Cardiac septum (tissue), 1 donor: Measurements from ENCODE around the gene DUSP23. TPM values are rescaled to one million over a fixed set of nuclear protein-coding genes. Genes with fewer than 3 reads are reported as not detected.

Source experiments
- DNase-seq: peaks from one replicate; pipeline ENCODE4 v3.0.0-alpha.2; 2020; ENCODE audit warnings: low spot score
- intact Hi-C: fragments of 100-400 bp; cut with DNase I; formaldehyde crosslinking; loops from one replicate; pipeline ENCODE4 v1.14.0; 2022
- long read RNA-seq: library from polyadenylated mRNA; unstranded; transcript quantifications from one replicate; pipeline ENCODE4 v2.0.0, GENCODE V29; 2021
- total RNA-seq: library from RNA; stranded (reverse); fragmentation: NEBNext Ultra II Directional; extraction: Animal tissue kit (Norgen Biotek cat#: 25700); gene quantifications from one replicate; pipeline ENCODE4 v1.2.1, GENCODE V29; 2021
- donor health status: DM: no; HTN: no; CAD: no.

DUSP23 gene
- 12.7 TPM for total RNA-seq
- long read RNA-seq, transcript DUSP23-202 (3 exons, 694 nt): minor isoform, 5 of 18 reads
- long read RNA-seq, transcript DUSP23-201 (2 exons, 756 nt): major isoform, 9 of 18 reads
- long read RNA-seq, partial matches to known transcripts: 0 of 18 reads
- long read RNA-seq, other reads (novel, unspliced or antisense): 4 of 18 reads

DNA sequence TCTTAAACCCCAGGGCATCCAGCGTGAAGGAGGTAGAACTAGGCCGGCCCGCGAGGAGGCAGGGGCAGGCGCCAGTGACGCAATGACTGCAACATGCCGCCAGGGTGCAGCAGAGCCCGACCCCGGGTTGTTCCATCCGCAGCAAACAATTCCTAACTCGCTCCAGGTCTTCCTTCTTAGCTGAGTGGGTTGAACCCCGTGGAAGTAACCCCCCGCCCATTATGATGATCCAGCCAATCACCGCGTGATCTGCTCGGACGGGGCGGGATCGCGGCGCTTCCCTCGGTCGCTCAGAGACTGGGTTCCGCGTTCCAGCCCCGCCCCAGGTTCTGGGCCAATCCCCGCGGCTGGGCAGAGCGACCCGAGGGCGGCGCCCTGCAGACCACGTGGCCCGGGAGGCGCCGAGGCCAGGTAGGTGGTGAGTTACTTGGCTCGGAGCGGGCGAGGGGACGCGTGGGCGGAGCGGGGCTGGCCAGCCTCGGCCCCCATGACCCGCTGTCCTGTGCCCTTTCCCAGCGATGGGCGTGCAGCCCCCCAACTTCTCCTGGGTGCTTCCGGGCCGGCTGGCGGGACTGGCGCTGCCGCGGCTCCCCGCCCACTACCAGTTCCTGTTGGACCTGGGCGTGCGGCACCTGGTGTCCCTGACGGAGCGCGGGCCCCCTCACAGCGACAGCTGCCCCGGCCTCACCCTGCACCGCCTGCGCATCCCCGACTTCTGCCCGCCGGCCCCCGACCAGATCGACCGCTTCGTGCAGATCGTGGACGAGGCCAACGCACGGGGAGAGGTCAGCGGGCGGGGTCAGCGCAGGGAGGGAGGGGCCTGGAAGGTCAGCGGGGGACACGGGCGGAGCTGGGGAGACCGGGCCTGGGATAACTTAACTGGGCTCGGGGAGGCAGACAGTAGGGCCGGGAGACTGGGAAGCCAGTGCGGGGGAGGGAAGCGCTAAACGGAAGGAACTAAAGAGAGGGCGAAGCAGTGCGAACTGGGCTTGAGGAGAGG, at the start of gene DUSP23:
TSS of gene DUSP23 (plus strand) at position 380 of the 1,000 bp plus-strand sequence. CDS start at position 519, 139 bp downstream.
- peak; percentile 99 for DNase-seq
- intact Hi-C loops: loop anchor here (2.0 to 10.0 kb wide), 3 partner anchors 74 to 566 kb away; partner anchors contain the start of gene PIGM

DNA sequence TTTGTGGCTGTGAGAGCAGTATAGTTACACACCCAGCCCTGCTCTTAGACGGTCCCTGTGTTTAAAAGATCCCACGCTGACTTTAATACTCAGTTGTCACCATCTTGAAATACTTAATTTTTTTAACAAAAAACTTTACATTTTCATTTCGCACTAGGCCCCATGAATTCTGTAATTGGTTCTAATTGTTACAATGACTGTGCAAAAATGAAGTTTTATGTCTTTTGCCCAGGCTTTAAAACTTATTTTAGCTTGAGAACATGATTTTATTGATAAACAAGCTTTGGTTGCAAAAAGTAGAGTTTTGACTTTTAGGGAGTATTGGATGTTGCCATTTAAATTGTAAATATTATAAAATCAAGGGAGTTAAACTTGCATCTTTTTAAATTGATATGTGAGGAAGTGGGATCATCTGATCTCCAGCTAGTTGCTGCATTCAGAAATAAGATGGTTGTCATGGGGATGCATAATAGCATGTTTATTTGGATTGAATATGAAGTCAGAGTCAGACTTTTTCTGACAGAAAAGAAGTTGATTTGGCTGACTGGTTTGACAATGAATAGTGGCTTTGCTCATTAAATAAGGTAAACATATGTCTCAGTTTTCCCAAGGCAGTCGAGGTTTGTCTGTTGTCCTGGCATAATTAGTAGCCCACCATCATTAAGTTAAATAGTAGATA, 43.4 kb upstream of the DUSP23 start:
- intact Hi-C loops: no loop called here

DNA sequence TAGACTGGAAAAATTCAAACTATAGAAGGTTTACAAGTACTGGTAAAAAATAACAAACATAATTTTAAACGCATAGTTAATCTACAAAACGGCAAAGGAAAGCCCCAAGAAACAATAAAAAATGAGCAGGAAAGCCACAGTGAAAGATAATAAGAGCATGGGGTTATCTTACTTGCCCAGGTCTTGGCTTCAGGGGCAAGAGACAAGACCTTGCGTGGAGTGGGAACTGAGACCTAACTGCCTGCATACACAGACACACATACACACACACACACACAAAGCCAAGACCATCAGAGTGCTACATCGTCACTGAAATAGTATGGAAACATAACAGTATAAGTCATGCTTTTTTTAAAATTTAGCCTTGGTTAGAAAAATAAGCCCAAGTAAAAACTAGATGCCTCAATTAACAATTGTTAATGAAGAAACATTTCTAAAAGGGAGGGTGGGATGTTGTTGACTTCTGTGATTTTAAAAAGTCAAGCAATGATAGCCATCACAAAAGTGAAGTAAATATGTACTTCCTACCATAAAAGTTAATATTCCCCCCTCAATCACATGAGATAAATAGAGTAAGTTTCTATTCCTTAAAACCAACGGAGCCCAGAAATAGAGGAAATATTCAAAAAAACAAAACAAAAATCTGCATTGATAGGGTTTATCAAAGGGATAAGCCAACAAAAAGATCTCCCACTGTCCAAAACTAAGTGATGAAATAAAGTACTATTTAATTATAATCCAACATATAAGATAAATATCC, 36.9 kb upstream of the DUSP23 start:
- intact Hi-C loops: no loop called here
- DNase-seq: no peak

More for the DNA sequence above, 43.4 kb upstream of the DUSP23 start:
- DNase-seq: no peak

DNA sequence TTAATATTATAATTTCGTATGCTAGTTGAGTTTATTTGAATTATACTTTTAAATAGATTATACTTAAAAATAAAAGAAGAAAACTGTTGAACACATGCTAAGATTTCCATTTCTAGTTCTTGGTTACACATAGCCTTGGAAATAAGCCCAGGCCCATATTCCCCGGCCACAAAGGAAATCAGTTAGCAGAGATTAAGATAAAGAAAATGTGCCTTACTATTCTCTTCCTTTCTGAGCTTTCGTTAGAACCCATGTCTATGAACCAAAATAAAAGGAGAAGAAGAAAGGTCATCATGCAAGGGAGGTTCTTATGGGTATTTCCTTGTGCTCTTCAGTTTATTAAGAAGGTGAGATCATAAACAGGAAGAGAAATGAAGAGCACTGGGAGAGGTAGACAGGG, 34.1 kb upstream of the DUSP23 start:
- intact Hi-C loops: no loop called here
- DNase-seq: no peak

DNA sequence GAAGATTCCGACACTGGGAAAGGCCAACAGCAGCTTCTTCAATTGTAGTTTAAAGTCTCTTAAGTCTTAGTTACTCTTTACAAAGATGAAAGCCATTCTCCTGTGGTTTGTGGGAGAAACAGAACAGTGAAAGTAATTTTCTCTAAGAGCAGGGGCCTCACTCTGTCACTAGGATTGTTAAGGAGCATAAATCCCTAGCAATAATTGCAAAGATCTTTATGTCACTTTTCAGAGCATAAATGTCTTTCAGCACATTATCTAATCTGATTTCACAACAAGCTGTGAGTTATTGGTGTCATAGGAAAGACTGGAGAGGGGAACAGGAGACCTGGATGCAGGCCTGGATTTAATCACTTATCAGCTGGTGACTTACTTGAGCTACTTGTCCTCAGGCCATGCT, 32.4 kb upstream of the DUSP23 start:
- no peak for DNase-seq
- intact Hi-C loops: no loop called here

DNA sequence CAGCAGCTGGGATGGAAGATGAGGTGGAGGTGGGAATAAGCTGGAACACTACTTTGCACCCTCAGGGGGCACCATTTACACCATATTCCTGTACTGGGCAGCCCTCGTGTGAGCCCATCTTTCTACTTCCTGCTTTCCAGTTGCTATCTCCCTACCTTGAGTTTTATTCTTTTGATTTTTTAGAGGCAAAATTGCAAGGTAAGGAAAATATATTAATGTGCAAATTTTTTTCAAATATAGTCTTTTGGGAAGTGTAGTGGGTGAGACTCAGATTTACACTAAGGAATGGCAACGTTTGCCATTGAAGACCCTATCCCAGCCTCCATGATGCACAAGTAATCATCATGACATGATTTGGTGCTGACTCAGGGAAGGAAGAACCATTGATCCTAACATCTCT, 31.1 kb upstream of the DUSP23 start:
- no peak for DNase-seq
- intact Hi-C loops: no loop called here

DNA sequence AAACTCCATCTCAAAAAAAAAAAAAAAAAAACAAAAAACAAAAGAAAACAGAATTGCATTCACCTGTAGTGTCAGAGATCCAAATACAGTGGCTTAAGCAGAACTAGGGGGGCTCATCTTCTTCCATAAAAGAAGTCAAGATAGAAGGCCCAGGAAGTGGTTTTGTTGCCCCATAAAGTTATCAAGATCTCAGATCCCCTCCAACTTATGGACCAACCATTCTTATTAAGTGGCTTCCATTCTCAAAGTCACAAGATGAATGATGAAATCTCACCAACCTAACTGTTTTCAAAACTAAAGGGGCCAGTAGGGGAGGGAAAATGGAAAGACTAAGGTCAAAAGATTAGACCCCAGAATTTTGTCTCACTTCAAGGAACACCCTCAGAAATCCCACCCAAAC, 30.1 kb upstream of the DUSP23 start:
- no peak for DNase-seq
- intact Hi-C loops: no loop called here

DNA sequence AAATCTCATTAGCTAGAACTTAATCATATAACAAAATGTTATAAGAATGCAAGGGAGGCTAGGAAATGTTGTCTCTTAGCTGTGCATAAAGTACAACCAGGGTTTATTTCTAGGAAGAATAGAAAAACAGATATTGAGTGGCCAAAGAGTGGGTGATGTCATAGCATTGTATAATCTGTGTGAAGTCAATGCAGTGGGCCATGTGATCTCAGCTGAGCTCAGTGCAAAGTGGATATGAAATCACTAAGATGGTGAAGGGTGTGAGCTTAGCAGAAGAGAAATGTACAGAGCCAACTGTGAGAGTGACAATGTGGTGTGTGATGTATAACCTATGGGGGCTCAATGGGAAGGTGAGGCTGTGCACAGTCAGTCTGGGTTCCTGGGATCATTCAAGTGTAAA, 29.7 kb upstream of the DUSP23 start:
- intact Hi-C loops: no loop called here
- no peak for DNase-seq

DNA sequence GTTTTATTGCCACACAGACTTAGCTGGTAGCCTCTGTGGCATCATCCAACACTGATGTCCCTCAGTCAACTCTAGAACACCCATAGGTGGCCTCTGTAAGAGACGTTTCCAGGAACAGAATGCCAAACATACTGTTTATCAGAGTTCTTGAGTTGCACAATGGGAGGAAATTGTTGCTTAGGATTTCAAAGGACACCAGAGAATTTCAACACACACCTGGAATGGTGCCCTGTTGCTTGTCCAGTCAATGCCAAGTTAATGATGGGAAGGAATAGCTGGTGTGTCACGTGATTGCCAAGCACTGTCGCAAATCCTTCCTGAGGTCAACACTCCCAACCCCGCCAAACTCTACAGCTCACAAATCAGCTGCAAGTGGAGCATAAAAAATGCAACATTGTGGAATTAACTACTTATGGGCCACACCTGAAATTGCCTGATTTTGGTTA, 28.6 kb upstream of the DUSP23 start:
- intact Hi-C loops: no loop called here
- no peak for DNase-seq

DNA sequence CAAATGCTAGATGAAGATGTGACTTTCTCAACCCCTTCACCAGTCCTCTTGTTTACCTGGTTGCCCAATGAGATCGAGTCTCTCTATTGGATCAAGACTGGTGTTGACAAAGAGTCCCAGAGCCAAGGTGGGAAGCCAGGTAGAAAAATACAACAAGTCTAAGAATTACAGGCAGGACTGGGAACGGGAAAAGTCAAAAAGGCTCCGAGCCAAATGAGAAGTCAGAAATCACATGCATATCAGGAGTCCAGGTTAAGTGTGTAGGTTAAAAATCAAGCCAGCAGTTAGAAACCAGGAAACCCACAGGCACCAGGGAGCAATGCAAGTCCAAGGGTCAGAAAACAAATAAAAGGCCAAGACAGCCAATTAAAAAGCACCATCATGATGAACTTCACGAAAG, 27.4 kb upstream of the DUSP23 start:
- DNase-seq: no peak
- intact Hi-C loops: no loop called here

DNA sequence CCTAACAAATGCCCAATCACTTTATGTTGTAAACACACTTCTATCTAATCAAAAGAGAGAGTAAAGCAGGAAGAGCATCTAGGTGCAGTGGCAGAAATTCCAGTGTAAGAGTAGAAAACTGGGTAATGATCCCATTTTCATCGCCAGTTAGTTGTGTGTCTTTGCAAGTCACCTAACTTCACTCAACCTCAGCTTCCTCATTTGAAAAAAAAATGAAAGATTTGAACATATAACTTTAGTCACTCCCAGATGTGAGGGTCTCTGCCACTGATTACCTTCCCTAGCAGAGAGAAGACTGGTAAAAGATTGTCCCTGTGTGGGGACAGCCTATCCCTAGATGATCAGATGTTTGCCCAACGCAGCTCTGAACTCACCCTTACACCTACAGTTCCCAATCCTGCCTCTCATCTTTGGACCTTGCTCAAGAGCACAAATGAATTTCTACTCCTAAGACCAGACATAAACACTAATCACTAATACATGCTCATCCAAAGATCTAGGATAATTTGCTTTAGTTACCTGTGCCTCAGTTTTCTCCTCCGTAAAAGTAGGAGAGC, 25.2 kb upstream of the DUSP23 start:
- intact Hi-C loops: no loop called here
- no peak for DNase-seq

DNA sequence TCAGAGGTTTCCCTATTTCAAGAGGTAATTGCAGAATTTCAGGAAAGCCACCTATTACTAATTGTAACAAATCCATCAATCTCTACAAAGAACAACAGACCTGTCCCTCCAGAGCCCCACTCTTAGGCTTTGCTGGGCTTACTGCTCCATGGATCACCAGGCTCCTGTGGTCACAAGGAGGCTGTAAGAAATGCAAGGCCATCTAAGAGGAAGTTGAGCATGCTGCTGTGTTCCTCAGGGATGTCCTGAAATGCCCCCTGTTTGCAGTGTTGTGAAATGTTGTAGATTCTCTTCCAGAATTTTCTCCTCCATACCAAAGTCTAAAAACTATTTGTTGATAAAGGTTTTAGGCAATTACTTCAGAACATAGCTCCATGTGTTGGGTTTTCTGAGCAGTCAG, 24.4 kb upstream of the DUSP23 start:
- intact Hi-C loops: no loop called here
- no peak for DNase-seq

DNA sequence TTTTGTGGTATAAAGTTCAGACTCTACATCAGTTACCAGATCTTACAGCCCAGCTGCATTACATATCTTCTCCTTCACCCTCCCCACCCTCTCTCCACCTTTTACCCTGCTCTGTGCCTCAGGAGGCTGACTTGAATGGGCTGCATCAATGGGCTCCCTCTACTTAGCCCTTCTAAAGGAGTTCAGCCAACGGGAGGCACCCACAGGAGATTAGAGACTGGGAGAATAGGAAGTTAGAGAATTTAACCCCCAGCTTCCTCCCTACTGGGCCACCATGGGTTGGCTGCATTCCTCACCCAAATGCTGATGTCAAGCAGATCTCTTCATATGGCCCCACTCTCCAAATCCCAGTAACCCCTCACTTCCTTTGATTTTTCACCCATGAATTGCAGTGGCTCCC, 17.1 kb upstream of the DUSP23 start:
- no peak for DNase-seq
- intact Hi-C loops: no loop called here

DNA sequence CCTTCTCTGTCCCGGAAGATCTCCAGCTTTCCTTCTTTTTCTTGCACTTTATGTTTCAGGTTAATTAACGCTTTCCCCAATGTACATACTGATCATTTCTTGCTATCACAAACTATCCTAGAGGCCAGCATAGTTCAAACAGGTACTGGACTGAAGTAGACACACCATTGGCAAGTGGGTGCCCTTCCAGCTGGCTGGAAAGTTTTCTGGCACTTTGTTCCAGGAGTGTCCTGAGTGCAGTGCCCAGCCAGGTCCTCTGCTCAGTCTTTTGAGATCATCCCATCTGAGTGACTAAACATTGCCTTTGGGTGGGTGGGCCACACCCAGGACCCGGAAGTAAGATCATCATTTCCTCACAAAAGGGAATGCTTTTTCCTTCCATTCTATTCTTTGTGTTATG, 15.0 kb upstream of the DUSP23 start:
- no peak for DNase-seq
- intact Hi-C loops: no loop called here

DNA sequence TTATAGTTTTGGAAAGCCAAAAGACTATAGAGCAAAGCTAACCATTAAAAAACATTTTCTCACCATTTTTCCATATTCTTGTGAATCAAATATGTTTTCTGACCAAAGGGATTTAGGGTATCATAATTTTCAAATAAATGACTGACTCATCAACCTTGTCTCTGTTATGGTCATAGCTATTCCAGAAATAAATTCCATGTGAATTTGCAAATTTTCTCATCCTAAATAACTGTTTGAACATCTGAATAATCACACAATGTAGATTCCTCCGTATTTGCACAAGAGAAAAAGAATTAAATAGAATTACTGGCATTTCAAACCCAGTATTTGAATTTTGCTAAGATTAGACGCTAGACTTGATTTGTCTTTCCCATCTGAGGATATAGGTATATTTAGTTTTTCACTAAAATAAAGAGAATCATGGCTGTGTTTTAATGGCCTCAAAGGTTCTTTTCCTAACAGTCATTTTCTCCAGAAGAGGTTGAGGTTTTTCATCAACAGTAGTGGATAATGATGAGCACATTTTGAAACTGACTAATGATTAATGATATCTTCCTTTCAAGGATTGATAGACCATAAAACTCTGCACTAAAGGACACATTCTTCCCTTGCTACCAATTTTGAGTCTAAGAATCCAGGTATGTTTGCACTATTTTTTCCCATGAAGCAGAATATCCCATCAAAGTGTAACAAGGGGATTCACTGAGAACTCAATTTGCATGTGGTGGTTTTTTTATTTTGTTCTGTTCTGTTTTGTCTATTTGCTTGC, 9.5 kb upstream of the DUSP23 start:
- intact Hi-C loops: no loop called here
- DNase-seq: no peak

DNA sequence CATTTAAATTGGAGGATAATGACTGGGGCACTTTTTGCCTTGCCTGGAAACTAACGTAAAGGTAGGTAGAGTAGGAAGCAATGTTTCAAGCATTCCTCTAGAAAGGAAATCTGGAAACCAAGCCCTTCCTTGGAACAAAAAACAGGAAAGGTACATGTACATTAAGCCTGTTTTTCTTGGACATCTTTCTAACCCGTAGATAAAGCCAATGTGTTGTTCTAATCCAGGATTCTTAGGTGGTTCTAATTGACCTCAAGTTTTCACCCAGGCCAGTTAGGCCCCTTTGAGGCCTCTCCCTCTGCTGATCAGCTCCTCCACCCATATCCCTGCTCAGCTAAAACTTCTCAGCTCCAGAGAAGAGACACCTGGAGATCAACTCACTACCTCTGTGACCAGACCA, 6.3 kb upstream of the DUSP23 start:
- no peak for DNase-seq

DNA sequence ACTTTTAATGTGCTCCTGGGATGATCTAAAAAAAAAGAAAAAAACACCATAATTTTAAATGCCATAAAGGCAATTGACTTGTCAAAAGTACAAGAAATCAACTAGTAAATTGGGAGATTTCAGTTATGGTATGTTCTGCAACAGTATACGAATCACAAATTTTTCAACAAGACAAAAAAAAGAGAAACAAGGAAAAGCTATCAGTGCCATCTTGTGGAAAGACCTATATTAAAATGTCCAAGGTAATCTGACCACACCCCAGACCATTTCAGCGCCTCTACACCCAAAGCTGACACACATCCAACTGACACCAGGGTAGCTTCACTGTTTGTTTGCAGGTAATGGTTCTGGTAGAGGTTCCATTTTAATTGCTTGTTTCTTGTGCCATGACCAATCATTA, 5.0 kb upstream of the DUSP23 start:
- DNase-seq: no peak
- intact Hi-C loops: no loop called here

More for the DNA sequence above, 6.3 kb upstream of the DUSP23 start:
- intact Hi-C loops: no loop called here

DNA sequence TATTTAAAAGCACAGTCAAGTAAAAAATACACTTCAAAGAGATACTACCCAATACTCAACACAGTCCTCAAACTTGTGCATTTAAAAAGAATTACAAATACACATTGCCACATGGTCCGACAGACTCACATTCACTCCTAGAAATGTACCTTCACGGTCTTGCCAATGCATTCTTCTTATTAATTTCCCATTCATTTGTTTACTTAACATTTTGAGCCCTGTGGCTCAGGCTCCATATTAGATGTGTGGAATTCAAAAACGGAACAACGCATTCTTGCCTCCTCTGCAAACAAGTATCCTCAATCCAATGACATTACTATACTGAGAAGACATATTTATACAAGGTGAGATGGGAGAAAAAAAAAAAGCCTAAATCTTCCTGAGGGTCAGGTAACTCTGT, 2.5 kb upstream of the DUSP23 start:
- DNase-seq: no peak
- intact Hi-C loops: no loop called here
